GM12874 (cell line): ENCODE results near the gene SLC25A47.

ENCODE experiments used
- CTCF ChIP-seq: IDR thresholded peaks from 2 replicates; pipeline ENCODE4 v1.5.1; 2011; ENCODE audit warnings: low read depth, mild to moderate bottlenecking, control low read depth, low read length, moderate library complexity; ENCODE audit not compliant: insufficient read depth

Gene SLC25A47

GRCh38 chr14:100376751-100377171 lies 53.6 kb downstream of the SLC25A47 start:
- TF ChIP-seq CTCF: no peak
